IMR-90 (cell line): ENCODE results near the gene CD27.

ENCODE experiments used
- BHLHE40 ChIP-seq: fragments of 150-350 bp; IDR thresholded peaks from 2 replicates; pipeline ENCODE4 v1.6.1; 2016; ENCODE audit warnings: mild to moderate bottlenecking, low read depth, low read length
- CEBPB ChIP-seq: IDR thresholded peaks from 2 replicates; pipeline ENCODE4 v1.6.1; 2012; ENCODE audit warnings: low read depth, low read length, improper control_type of control experiment
- CTCF ChIP-seq: conservative IDR thresholded peaks from 2 replicates; pipeline ENCODE4 v1.5.1; 2012; ENCODE audit warnings: mild to moderate bottlenecking, low read depth, low read length, improper control_type of control experiment
- ELK1 ChIP-seq: fragments of 150-350 bp; IDR thresholded peaks from 2 replicates; pipeline ENCODE4 v1.6.1; 2016; ENCODE audit warnings: low read depth, mild to moderate bottlenecking, low read length, moderate library complexity, borderline replicate concordance
- MAFK ChIP-seq: IDR thresholded peaks from 2 replicates; pipeline ENCODE4 v1.6.1; 2012; ENCODE audit warnings: low read depth, low read length, improper control_type of control experiment
- MAZ ChIP-seq: IDR thresholded peaks from 2 replicates; pipeline ENCODE4 v1.6.1; 2012; ENCODE audit warnings: low read depth, mild to moderate bottlenecking, low read length, improper control_type of control experiment, moderate library complexity, borderline replicate concordance
- NFE2L2 ChIP-seq: fragments of 150-350 bp; IDR thresholded peaks from 2 replicates; pipeline ENCODE4 v1.6.1; 2016; ENCODE audit warnings: low read depth, mild to moderate bottlenecking, low read length
- POLR2A ChIP-seq: IDR thresholded peaks from 2 replicates; pipeline ENCODE4 v1.6.1; 2012; ENCODE audit warnings: mild to moderate bottlenecking, low read depth, low read length
- RAD21 ChIP-seq: IDR thresholded peaks from 2 replicates; pipeline ENCODE4 v1.6.1; 2012; ENCODE audit warnings: low read length, improper control_type of control experiment
- RFX5 ChIP-seq: IDR thresholded peaks from 2 replicates; pipeline ENCODE4 v1.8.0; 2012; ENCODE audit warnings: low read depth, mild to moderate bottlenecking, low read length, moderate library complexity
- SMC3 ChIP-seq: fragments of 150-350 bp; IDR thresholded peaks from 2 replicates; pipeline ENCODE4 v1.6.1; 2016; ENCODE audit warnings: low read depth, mild to moderate bottlenecking, antibody characterized with exemption, low read length, moderate library complexity
- USF2 ChIP-seq: fragments of 150-350 bp; IDR thresholded peaks from 2 replicates; pipeline ENCODE4 v1.6.1; 2017; ENCODE audit warnings: mild to moderate bottlenecking, antibody characterized with exemption, low read length, low read depth

- no peak for TF ChIP-seq USF2
- no peak for TF ChIP-seq SMC3
- TF ChIP-seq CTCF, result no peak
- no peak for TF ChIP-seq RAD21
- no peak for TF ChIP-seq MAZ
- TF ChIP-seq POLR2A, result no peak
- no peak for TF ChIP-seq MAFK
- TF ChIP-seq CEBPB, result no peak
- no peak for TF ChIP-seq ELK1
- TF ChIP-seq BHLHE40, result no peak
- TF ChIP-seq RFX5, result no peak
- TF ChIP-seq NFE2L2, result no peak
Measured at GRCh38 chr12:6463858-6464257, 19.1 kb downstream of the CD27 start.
